Endothelial cell of umbilical vein (primary cell): ENCODE measurements around the gene SMIM44. TPM values are rescaled to one million over a fixed set of nuclear protein-coding genes. Genes with fewer than 3 reads are reported as not detected.

Source experiments
- BruUV-seq: library from RNA; stranded (reverse); fragments of 400-500 nt; replicated peaks from 2 replicates; lab custom pipeline; 2021; lab: Mats Ljungman, UMichigan
- CTCF ChIA-PET: fragments of 300-600, 350-600 bp; sonication (Branson Sonifier 250); formaldehyde crosslinking; loops from one replicate; lab custom pipeline; 2021; ENCODE audit warnings: antibody characterized with exemption, inconsistent platforms; lab: Charles Lee
- POLR2A ChIA-PET: fragments of 300-600, 350-600 bp; sonication (Branson Sonifier 250); formaldehyde crosslinking; loops from one replicate; lab custom pipeline; 2021; ENCODE audit warnings: antibody characterized with exemption, inconsistent platforms; lab: Charles Lee
- DNase-seq: peaks from one replicate; pipeline ENCODE4 v3.0.0-alpha.2; 2011; ENCODE audit warnings: low read depth, low spot score
- FAIRE-seq: peaks from 2 replicates; lab custom pipeline; 2011; peaks lifted over from hg19 to GRCh38; lab: Jason Lieb, UNC
- H2AFZ ChIP-seq: 2 replicates; pipeline ENCODE4 v1.6.0; 2012; ENCODE audit warnings: low read depth, low read length, control low read depth, inconsistent platforms
- H3K27ac ChIP-seq: 2 replicates; pipeline ENCODE4 v1.5.1; 2011; ENCODE audit warnings: low read depth, mild to moderate bottlenecking, control low read depth, low read length, moderate library complexity; ENCODE audit not compliant: insufficient read depth
- H3K27me3 ChIP-seq, 2 experiments: 2 replicates each; pipeline versions ENCODE4 v1.6.0 to v1.6.1; 2011; ENCODE audit warnings: low read length in 2 of 2, mixed read lengths in 1 of 2; ENCODE audit not compliant: control insufficient read depth in 2 of 2, insufficient read depth in 2 of 2
- H3K36me3 ChIP-seq, 2 experiments: 2 replicates in 1 of 2; 3 replicates in 1 of 2; pipeline ENCODE4 v1.5.1; 2011; ENCODE audit warnings: low read length in 2 of 2, mild to moderate bottlenecking in 1 of 2, moderate library complexity in 1 of 2; ENCODE audit not compliant: control insufficient read depth in 2 of 2, insufficient read depth in 2 of 2; ENCODE audit errors: extremely low read depth in 1 of 2
- H3K4me1 ChIP-seq: 3 replicates; pipeline ENCODE4 v1.5.1; 2011; ENCODE audit warnings: mild to moderate bottlenecking, low read length; ENCODE audit not compliant: control insufficient read depth, insufficient read depth; ENCODE audit errors: extremely low read depth
- H3K4me2 ChIP-seq: 2 replicates; pipeline ENCODE4 v1.6.1; 2011; ENCODE audit warnings: low read length, control low read depth, mixed read lengths; ENCODE audit not compliant: insufficient read depth
- H3K4me3 ChIP-seq, 3 experiments: fragments of 200-600 bp in 1 of 3; sonication (generic), shearing (Covaris generic) in 1 of 3; replicated peaks in 1 of 3; 2 replicates each; pipeline ENCODE4 v1.5.1; 2011 to 2016; ENCODE audit warnings: control low read depth in 3 of 3, low read length in 3 of 3, mild to moderate bottlenecking in 2 of 3, inconsistent platforms in 1 of 3, low read depth in 1 of 3, moderate library complexity in 1 of 3; ENCODE audit not compliant: insufficient read depth in 1 of 3
- H3K79me2 ChIP-seq: 2 replicates; pipeline ENCODE4 v1.6.0; 2012; ENCODE audit warnings: low read length, inconsistent platforms; ENCODE audit not compliant: control insufficient read depth, insufficient read depth
- H3K9ac ChIP-seq: replicated peaks from 2 replicates; pipeline ENCODE3; 2011; ENCODE audit warnings: low read length, control low read depth; ENCODE audit not compliant: insufficient read depth; ENCODE audit errors: extremely low read depth
- H3K9me1 ChIP-seq: replicated peaks from 3 replicates; pipeline ENCODE4 v1.6.0; 2011; ENCODE audit warnings: mild to moderate bottlenecking, low read length; ENCODE audit not compliant: control insufficient read depth, insufficient read depth; ENCODE audit errors: extremely low read depth
- H3K9me3 ChIP-seq: replicated peaks from 2 replicates; pipeline ENCODE4 v1.5.1; 2012; ENCODE audit warnings: low read length, inconsistent platforms; ENCODE audit not compliant: control insufficient read depth, insufficient read depth
- H4K20me1 ChIP-seq: replicated peaks from 2 replicates; pipeline ENCODE3; 2011; ENCODE audit warnings: mild to moderate bottlenecking, low read length; ENCODE audit not compliant: control insufficient read depth, insufficient read depth; ENCODE audit errors: extremely low read depth
- CTCF ChIP-seq, 2 donors: IDR thresholded peaks; 1 replicate in 1 of 2; 2 replicates in 1 of 2; pipeline ENCODE4 v1.5.1; 2011; ENCODE audit warnings: low read length in 2 of 2, mild to moderate bottlenecking in 2 of 2, moderate library complexity in 2 of 2, control low read depth in 1 of 2, inconsistent platforms in 1 of 2, low read depth in 1 of 2; ENCODE audit not compliant: insufficient read depth in 1 of 2; ENCODE audit errors: extremely low read depth in 1 of 2
- EZH2 ChIP-seq: IDR thresholded peaks from 2 replicates; pipeline ENCODE4 v1.6.1; 2012; ENCODE audit warnings: borderline replicate concordance, low read depth, mild to moderate bottlenecking, moderate library complexity, low read length, inconsistent platforms; ENCODE audit not compliant: severe bottlenecking
- FOS ChIP-seq: IDR thresholded peaks from 2 replicates; pipeline ENCODE4 v1.6.1; 2011; ENCODE audit warnings: mild to moderate bottlenecking, low read length, moderate library complexity, borderline replicate concordance; ENCODE audit not compliant: insufficient read depth
- GATA2 ChIP-seq: IDR thresholded peaks from 2 replicates; pipeline ENCODE4 v1.7.0; 2011; ENCODE audit warnings: low read depth, mild to moderate bottlenecking, moderate library complexity, mixed read lengths, low read length; ENCODE audit not compliant: insufficient read length, insufficient read depth
- JUN ChIP-seq: IDR thresholded peaks from 2 replicates; pipeline ENCODE4 v1.6.1; 2011; ENCODE audit warnings: borderline replicate concordance, low read depth; ENCODE audit not compliant: insufficient read length, insufficient read depth
- MAX ChIP-seq: IDR thresholded peaks from 2 replicates; pipeline ENCODE4 v1.6.1; 2011; ENCODE audit not compliant: insufficient read depth, insufficient read length
- MYC ChIP-seq: IDR thresholded peaks from one replicate; pipeline ENCODE4 v1.6.1; 2011; ENCODE audit warnings: mild to moderate bottlenecking, low read depth, low read length
- POLR2A ChIP-seq: IDR thresholded peaks from 2 replicates; pipeline ENCODE4 v1.6.1; 2012; ENCODE audit warnings: low read depth, mild to moderate bottlenecking, control low read depth, low read length
- POLR2AphosphoS5 ChIP-seq: IDR thresholded peaks from 2 replicates; pipeline ENCODE4 v1.6.1; 2012; ENCODE audit warnings: low read depth, mild to moderate bottlenecking, control low read depth, low read length, moderate library complexity; ENCODE audit not compliant: insufficient read depth
- dilution Hi-C: fragments of 300-500 bp; cut with MboI; formaldehyde crosslinking; loops from one replicate; pipeline ENCODE4 v1.15.0; 2019; ENCODE audit warnings: low sequenced_read_pairs; ENCODE audit not compliant: extremely low pct_ligation_motif_present
- intact Hi-C: fragments of 100-400 bp; cut with micrococcal nuclease; formaldehyde crosslinking; loops from one replicate; pipeline ENCODE4 v1.10.0; 2022
- polyA plus RNA-seq, 4 experiments: library from polyadenylated mRNA; depleted of rRNA in 3 of 4; stranded (reverse) in 3 of 4; unstranded in 1 of 4; fragments of >200 nt; gene quantifications; 2 replicates each; pipeline versions ENCODE4 v1.2.1 to v1.2.3, GENCODE V29; 2011 to 2012; ENCODE audit warnings: missing spikeins in 1 of 4
- total RNA-seq: library from RNA; stranded (reverse); gene quantifications from 2 replicates; pipeline ENCODE4 v1.2.3, GENCODE V29; 2021

The SMIM44 gene
- total and polyA plus RNA-seq, 2 donors (not counting 3 experiments of a cell fraction or from before 2014, with no cell fraction given): not detected

- DNase-seq (no peak), FAIRE-seq (no peak)
- intact Hi-C loops (no loop called here), dilution Hi-C loops (no loop called here)
- Histone ChIP-seq H3K27ac (no peak overlapping the region), H3K9ac (no peak overlapping the region), H3K4me2 (no peak overlapping the region), H3K36me3 (peaks cover 9 to 46% of the 10 kb centered on the region in 2 experiments), H4K20me1 (no peaks in the 10 kb centered on the region), H2AFZ (no peak overlapping the region), H3K4me3 (no peak overlapping the region), H3K4me1 (no peaks in the 10 kb centered on the region), H3K9me1 (no peaks in the 10 kb centered on the region), H3K27me3 (no peaks in the 10 kb centered on the region), H3K9me3 (no peaks in the 10 kb centered on the region), H3K79me2 (no peaks in the 10 kb centered on the region)
- no TSS peak for BruUV-seq
- ChIA-PET CTCF (no interaction called here), POLR2A (no interaction called here)
- TF ChIP-seq MYC: no peak
- TF ChIP-seq JUN: no peak
- no peak for TF ChIP-seq MAX
- no peak for TF ChIP-seq FOS
- TF ChIP-seq EZH2: no peak
- TF ChIP-seq POLR2A: no peak
- no peak for TF ChIP-seq POLR2AphosphoS5
- no peak for TF ChIP-seq GATA2
These were observed 49.8 kb upstream of the SMIM44 start for GRCh38 chr19:3533033-3533432.

GRCh38 chr19:3532154-3532786, 49.0 kb upstream of the SMIM44 start:
- DNase-seq (no peak), FAIRE-seq (no peak)
- no peaks in the 10 kb centered on the region for H3K9me3 ChIP-seq
- no TSS peak for BruUV-seq
- intact Hi-C loops (no loop called here), dilution Hi-C loops (no loop called here)
- no peaks in the 10 kb centered on the region for H3K4me1 ChIP-seq
- POLR2A ChIA-PET: no interaction called here
- H2AFZ ChIP-seq: no peak overlapping the region
- CTCF ChIA-PET: interaction anchor here (1.2 kb wide), 1 partner anchor 13 kb away, joined by 4 read pairs; no protein-coding TSS in a partner anchor
- H3K79me2 ChIP-seq: no peaks in the 10 kb centered on the region
- H3K9me1 ChIP-seq: no peaks in the 10 kb centered on the region
- H3K27me3 ChIP-seq: no peaks in the 10 kb centered on the region
- H3K4me3 ChIP-seq: no peak overlapping the region
- TF ChIP-seq GATA2 (no peak), MAX (no peak), POLR2AphosphoS5 (no peak), CTCF (IDR thresholded peaks at IDR 0.05; ENCODE audit: extremely low read depth in 1 of 2, insufficient read depth in 1 of 2, low read depth in 1 of 2, low read length in 2 of 2) (no peak), POLR2A (no peak), FOS (no peak), EZH2 (no peak), JUN (no peak), MYC (no peak)
- H4K20me1 ChIP-seq: no peaks in the 10 kb centered on the region
- no peak overlapping the region for H3K27ac ChIP-seq
- H3K4me2 ChIP-seq: no peak overlapping the region
- H3K36me3 ChIP-seq: peaks cover 9 to 50% of the 10 kb centered on the region in 2 experiments
- no peak overlapping the region for H3K9ac ChIP-seq
